ENCODE results near the gene RPL13. TPM values are rescaled to one million over a fixed set of nuclear protein-coding genes. Genes with fewer than 3 reads are reported as not detected.

RPL13 gene
- total RNA-seq, 1 donor from 2014 or later, result 8,204 TPM

DNA sequence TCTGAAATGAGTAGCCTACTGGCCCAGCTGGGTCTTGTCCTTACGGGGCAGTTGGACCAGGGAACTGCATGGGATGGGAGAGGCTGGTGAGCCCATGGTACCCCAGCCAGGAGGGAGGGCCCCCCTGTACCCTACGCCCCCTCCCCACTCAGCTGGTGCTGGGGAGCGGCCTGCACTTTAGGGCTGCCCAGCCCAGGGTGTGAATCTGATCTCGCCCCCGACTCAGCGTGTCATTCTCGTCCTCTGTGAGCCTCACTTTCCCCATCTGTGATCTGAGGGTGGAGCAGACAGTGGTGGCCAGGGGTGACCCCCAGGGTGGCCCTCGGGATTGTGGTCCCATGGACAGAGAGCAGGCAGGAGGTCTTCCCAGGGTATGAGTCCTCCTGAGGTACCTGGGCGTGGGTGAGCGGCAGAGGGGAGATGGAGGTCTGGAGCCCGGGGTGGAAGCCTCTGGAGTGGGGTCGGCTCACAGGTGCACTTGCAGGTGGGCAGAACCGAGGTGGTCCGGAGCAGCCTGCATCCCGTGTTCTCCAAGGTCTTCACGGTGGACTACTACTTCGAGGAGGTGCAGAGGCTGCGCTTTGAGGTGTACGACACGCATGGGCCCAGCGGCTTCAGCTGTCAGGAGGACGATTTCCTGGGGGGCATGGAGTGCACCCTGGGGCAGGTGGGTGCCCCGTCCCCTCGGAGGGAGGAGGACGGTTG, 16.7 kb downstream of the RPL13 start:
- H3K27me3 ChIP-seq, result peaks cover 3% of the 10 kb centered on the region
- no peaks in the 10 kb centered on the region for H3K9me3 ChIP-seq
- peaks cover 27% of the 10 kb centered on the region for H3K4me1 ChIP-seq
- H3K36me3 ChIP-seq, result no peaks in the 10 kb centered on the region
- no peak overlapping the region for H3K4me3 ChIP-seq
- intact Hi-C loops (cut with DNase I), result no loop called here
- TF ChIP-seq CTCF (IDR thresholded peaks at IDR 0.05) (no peak), POLR2AphosphoS5 (IDR thresholded peaks at IDR 0.05; ENCODE audit: insufficient read depth in 1 of 2, low read depth in 1 of 2) (no peak), POLR2A (IDR thresholded peaks at IDR 0.05) (no peak)
- no peak for DNase-seq (ENCODE audit: extremely low spot score in 2 of 2)
- H3K27ac ChIP-seq, result no peak overlapping the region

GRCh38 chr16:89579351-89579750, 18.9 kb downstream of the RPL13 start:
- Histone ChIP-seq H3K27ac (no peak overlapping the region), H3K36me3 (no peaks in the 10 kb centered on the region), H3K27me3 (peaks cover 3% of the 10 kb centered on the region), H3K4me3 (no peak overlapping the region), H3K4me1 (peaks cover 29% of the 10 kb centered on the region), H3K9me3 (no peaks in the 10 kb centered on the region)
- intact Hi-C loops (cut with DNase I), result no loop called here
- TF ChIP-seq POLR2A (IDR thresholded peaks at IDR 0.05), result no peak
- TF ChIP-seq POLR2AphosphoS5 (IDR thresholded peaks at IDR 0.05; ENCODE audit: insufficient read depth in 1 of 2, low read depth in 1 of 2), result no peak
- no peak for TF ChIP-seq CTCF (IDR thresholded peaks at IDR 0.05)
- DNase-seq (ENCODE audit: extremely low spot score in 2 of 2), result no peak

GRCh38 chr16:89581045-89581695, 20.7 kb downstream of the RPL13 start:
- TF ChIP-seq POLR2AphosphoS5 (IDR thresholded peaks at IDR 0.05; ENCODE audit: insufficient read depth in 1 of 2, low read depth in 1 of 2) (no peak), POLR2A (IDR thresholded peaks at IDR 0.05) (no peak), CTCF (IDR thresholded peaks at IDR 0.05) (no peak)
- intact Hi-C loops (cut with DNase I), result no loop called here
- Histone ChIP-seq H3K36me3 (no peaks in the 10 kb centered on the region), H3K4me1 (peaks cover 14% of the 10 kb centered on the region), H3K4me3 (no peak overlapping the region), H3K9me3 (no peaks in the 10 kb centered on the region), H3K27ac (no peak overlapping the region), H3K27me3 (no peaks in the 10 kb centered on the region)
- no peak for DNase-seq (ENCODE audit: extremely low spot score in 2 of 2)

DNA sequence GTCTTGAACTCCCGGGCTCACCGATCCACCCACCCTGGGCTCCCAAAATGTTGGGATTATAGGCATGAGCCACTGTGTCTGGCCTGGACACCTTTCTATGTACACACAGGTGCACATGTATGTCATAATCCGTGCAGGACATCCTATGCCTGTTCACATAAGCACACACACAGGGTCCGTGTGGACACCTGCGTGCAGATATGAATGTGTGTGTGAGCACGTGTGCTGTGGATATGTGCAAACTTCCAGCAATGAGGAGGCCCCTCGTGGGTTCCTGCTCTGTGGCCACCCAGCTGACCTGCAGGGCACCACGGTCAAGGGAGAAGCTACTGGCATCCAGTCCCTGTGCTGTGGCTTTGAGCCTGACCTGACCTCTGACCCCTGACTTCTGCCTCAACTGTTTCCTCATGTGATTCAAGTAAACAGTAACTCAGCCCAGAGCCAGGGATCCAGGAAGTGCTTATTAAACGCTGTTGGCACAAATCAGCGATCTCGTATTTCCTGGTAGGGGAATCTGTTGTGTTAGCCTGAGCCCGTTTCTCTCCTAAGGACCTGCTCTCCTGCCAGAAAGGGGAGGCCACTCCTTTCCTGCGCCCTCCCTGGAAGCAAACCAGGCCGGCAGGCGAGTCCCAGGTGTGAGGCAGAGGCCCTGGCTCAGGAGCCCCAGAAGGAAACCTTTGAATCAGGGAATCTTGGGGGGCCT, 21.5 kb downstream of the RPL13 start:
- H3K4me3 ChIP-seq, result no peak overlapping the region
- TF ChIP-seq POLR2AphosphoS5 (IDR thresholded peaks at IDR 0.05; ENCODE audit: insufficient read depth in 1 of 2, low read depth in 1 of 2) (peak; percentile 19 to 61), CTCF (IDR thresholded peaks at IDR 0.05) (no peak)
- peaks cover 13% of the 10 kb centered on the region for H3K4me1 ChIP-seq
- intact Hi-C loops (cut with DNase I), result no loop called here
- H3K27ac ChIP-seq, result no peak overlapping the region
- no peaks in the 10 kb centered on the region for H3K36me3 ChIP-seq
- no peaks in the 10 kb centered on the region for H3K9me3 ChIP-seq
- DNase-seq (ENCODE audit: extremely low spot score in 2 of 2), result no peak
- H3K27me3 ChIP-seq, result no peaks in the 10 kb centered on the region
